Measurements from ENCODE around the gene CCDC51. TPM values are rescaled to one million over a fixed set of nuclear protein-coding genes. Genes with fewer than 3 reads are reported as not detected.

The CCDC51 gene
- total RNA-seq, 2 donors from 2014 or later = 13.0 to 16.2 TPM

- DNase-seq (ENCODE audit: low spot score) = no peak
- intact Hi-C loops (cut with DNase I) = no loop called here
Observed at GRCh38 chr3:48426944-48427629, 12.8 kb downstream of the CCDC51 start.

GRCh38 chr3:48426401-48426909 is 13.5 kb downstream of the CCDC51 start:
- intact Hi-C loops (cut with DNase I) = no loop called here
- no peak for DNase-seq (ENCODE audit: low spot score)

- no peak for DNase-seq (ENCODE audit: low spot score)
Observed at GRCh38 chr3:48425281-48425812, 14.6 kb downstream of the CCDC51 start.

GRCh38 chr3:48423883-48424695 is 15.8 kb downstream of the CCDC51 start:
- intact Hi-C loops (cut with DNase I) = no loop called here
- DNase-seq (ENCODE audit: low spot score) = no peak

More at GRCh38 chr3:48425281-48425812, 14.6 kb downstream of the CCDC51 start:
- intact Hi-C loops (cut with DNase I) = no loop called here

GRCh38 chr3:48423241-48423882 is 16.6 kb downstream of the CCDC51 start:
- intact Hi-C loops (cut with DNase I) = no loop called here

GRCh38 chr3:48422681-48423080 is 17.2 kb downstream of the CCDC51 start:
- intact Hi-C loops (cut with DNase I) = no loop called here
- DNase-seq (ENCODE audit: low spot score) = no peak

More at GRCh38 chr3:48423241-48423882, 16.6 kb downstream of the CCDC51 start:
- no peak for DNase-seq (ENCODE audit: low spot score)

- DNase-seq (ENCODE audit: low spot score) = no peak
- intact Hi-C loops (cut with DNase I) = no loop called here
Observed at GRCh38 chr3:48422272-48422671, 17.6 kb downstream of the CCDC51 start.

- DNase-seq (ENCODE audit: low spot score) = no peak
- intact Hi-C loops (cut with DNase I) = no loop called here
Observed at GRCh38 chr3:48420561-48420960, 19.4 kb downstream of the CCDC51 start.

- DNase-seq (ENCODE audit: low spot score) = no peak
- intact Hi-C loops (cut with DNase I) = no loop called here
Observed at GRCh38 chr3:48419597-48419996, 20.3 kb downstream of the CCDC51 start.

GRCh38 chr3:48419149-48419548 is 20.8 kb downstream of the CCDC51 start:
- intact Hi-C loops (cut with DNase I) = no loop called here

GRCh38 chr3:48418651-48419050 is 21.3 kb downstream of the CCDC51 start:
- no peak for DNase-seq (ENCODE audit: low spot score)
- intact Hi-C loops (cut with DNase I) = no loop called here

More at GRCh38 chr3:48419149-48419548, 20.8 kb downstream of the CCDC51 start:
- DNase-seq (ENCODE audit: low spot score) = no peak

GRCh38 chr3:48418140-48418539 is 21.8 kb downstream of the CCDC51 start:
- no peak for DNase-seq (ENCODE audit: low spot score)
- intact Hi-C loops (cut with DNase I) = no loop called here

- intact Hi-C loops (cut with DNase I) = no loop called here
- DNase-seq (ENCODE audit: low spot score) = no peak
Observed at GRCh38 chr3:48417529-48418108, 22.3 kb downstream of the CCDC51 start.

- intact Hi-C loops (cut with DNase I) = no loop called here
- no peak for DNase-seq (ENCODE audit: low spot score)
Observed at GRCh38 chr3:48416546-48416945, 23.4 kb downstream of the CCDC51 start.

GRCh38 chr3:48416091-48416505 is 23.8 kb downstream of the CCDC51 start:
- intact Hi-C loops (cut with DNase I) = no loop called here
- DNase-seq (ENCODE audit: low spot score) = no peak

- no peak for DNase-seq (ENCODE audit: low spot score)
- intact Hi-C loops (cut with DNase I) = no loop called here
Observed at GRCh38 chr3:48415251-48415953, 24.5 kb downstream of the CCDC51 start.

GRCh38 chr3:48414376-48415250 is 25.3 kb downstream of the CCDC51 start:
- no peak for DNase-seq (ENCODE audit: low spot score)
- intact Hi-C loops (cut with DNase I) = no loop called here

GRCh38 chr3:48413611-48414010 is 26.3 kb downstream of the CCDC51 start:
- intact Hi-C loops (cut with DNase I) = no loop called here
- no peak for DNase-seq (ENCODE audit: low spot score)

Data from posterior vena cava (tissue), 2 donors.